HG03175 (cell line): ENCODE results near the gene COX14.
"Not testable (repeated sequence)": the region's sequence is repeated elsewhere in the genome, so short reads cannot be mapped to it uniquely, and the experiment has no call there.

ENCODE experiments used
- ATAC-seq: cut with Tn5 transposase; IDR thresholded peaks from one replicate; pipeline ENCODE4 v1.9.1; 2021; ENCODE audit warnings: mild to moderate bottlenecking, moderate library complexity; ENCODE audit not compliant: unreplicated experiment

Gene COX14

GRCh38 chr12:50111693-50112455 is at the start of gene COX14:
COX14 (plus strand) TSS chr12:50112236; CDS start chr12:50120044, 7,808 bp downstream.
- ATAC-seq, result peak; percentile 83

GRCh38 chr12:50062728-50063460 is 49.1 kb upstream of the COX14 start:
- no peak for ATAC-seq

- ATAC-seq, result no peak
Observed at GRCh38 chr12:50065726-50066310, 46.2 kb upstream of the COX14 start.

- no peak for ATAC-seq
Observed at GRCh38 chr12:50066402-50066801, 45.6 kb upstream of the COX14 start.

- ATAC-seq, result no peak
Observed at GRCh38 chr12:50069069-50069468, 43.0 kb upstream of the COX14 start.

GRCh38 chr12:50069539-50069938 is 42.5 kb upstream of the COX14 start:
- no peak for ATAC-seq

- no peak for ATAC-seq
Observed at GRCh38 chr12:50070314-50071060, 41.5 kb upstream of the COX14 start.

- ATAC-seq, result no peak
Observed at GRCh38 chr12:50072198-50072907, 39.7 kb upstream of the COX14 start.

GRCh38 chr12:50073206-50073605 is 38.8 kb upstream of the COX14 start:
- no peak for ATAC-seq

GRCh38 chr12:50073712-50074111 is 38.3 kb upstream of the COX14 start:
- ATAC-seq, result no peak

- ATAC-seq, result peak; percentile 71
Observed at GRCh38 chr12:50074936-50075807, 36.9 kb upstream of the COX14 start.

- no peak for ATAC-seq
Observed at GRCh38 chr12:50075808-50076170, 36.2 kb upstream of the COX14 start.

- ATAC-seq, result no peak
Observed at GRCh38 chr12:50077099-50077498, 34.9 kb upstream of the COX14 start.

- no peak for ATAC-seq
Observed at GRCh38 chr12:50078281-50078680, 33.8 kb upstream of the COX14 start.

- ATAC-seq, result no peak
Observed at GRCh38 chr12:50079771-50080170, 32.3 kb upstream of the COX14 start.

- ATAC-seq, result no peak
Observed at GRCh38 chr12:50081096-50081808, 30.8 kb upstream of the COX14 start.

GRCh38 chr12:50082644-50083043 is 29.4 kb upstream of the COX14 start:
- no peak for ATAC-seq

GRCh38 chr12:50083301-50083700 is 28.7 kb upstream of the COX14 start:
- ATAC-seq, result no peak

GRCh38 chr12:50084409-50084774 is 27.6 kb upstream of the COX14 start:
- ATAC-seq, result not testable (repeated sequence)
